CD8-positive, alpha-beta memory T cell (primary cell): ENCODE measurements around the gene MCC. TPM values are rescaled to one million over a fixed set of nuclear protein-coding genes. Genes with fewer than 3 reads are reported as not detected.

Experiments used
- CTCF ChIA-PET: fragments of 350-600 bp; sonication (Branson Sonifier 250); formaldehyde crosslinking; loops from one replicate; lab custom pipeline; 2021; ENCODE audit warnings: antibody characterized with exemption; lab: Charles Lee
- POLR2A ChIA-PET: fragments of 350-600 bp; sonication (Branson Sonifier 250); formaldehyde crosslinking; loops from one replicate; lab custom pipeline; 2021; ENCODE audit warnings: antibody characterized with exemption; lab: Charles Lee
- DNase-seq, 5 donors: peaks; one replicate each; pipeline versions ENCODE4 v3.0.0 to v3.0.0-alpha.2; 2020 to 2022; ENCODE audit warnings: mixed read lengths in 1 of 5
- H3K27ac ChIP-seq: one replicate; pipeline ENCODE4 v1.7.0; 2013; ENCODE audit warnings: low read depth, mild to moderate bottlenecking, low read length, moderate library complexity
- H3K27me3 ChIP-seq: 2 replicates; pipeline ENCODE4 v1.7.0; 2013; ENCODE audit warnings: low read length, mild to moderate bottlenecking; ENCODE audit not compliant: insufficient read depth, poor library complexity, severe bottlenecking
- H3K36me3 ChIP-seq: 2 replicates; pipeline ENCODE4 v1.7.0; 2013; ENCODE audit warnings: mild to moderate bottlenecking, low read length, moderate library complexity; ENCODE audit not compliant: insufficient read depth
- H3K4me1 ChIP-seq: 2 replicates; pipeline ENCODE4 v1.7.0; 2013; ENCODE audit warnings: mild to moderate bottlenecking, low read length, moderate library complexity; ENCODE audit not compliant: insufficient read depth
- H3K4me3 ChIP-seq: 2 replicates; pipeline ENCODE4 v1.7.0; 2013; ENCODE audit warnings: mild to moderate bottlenecking, low read length
- H3K9me3 ChIP-seq: 2 replicates; pipeline ENCODE4 v1.7.0; 2013; ENCODE audit warnings: mild to moderate bottlenecking, low read length
- H3K27ac Mint-ChIP-seq, 8 donors: one replicate each; pipeline ENCODE4 v1.8.0; 2020 to 2021; ENCODE audit warnings: mixed read lengths in 8 of 8, mild to moderate bottlenecking in 6 of 8, inconsistent platforms in 3 of 8, moderate library complexity in 3 of 8
- H3K27me3 Mint-ChIP-seq, 2 donors: one replicate each; pipeline ENCODE4 v1.8.0; 2020 to 2021; ENCODE audit warnings: mixed read lengths in 2 of 2, mild to moderate bottlenecking in 1 of 2, moderate library complexity in 1 of 2
- H3K36me3 Mint-ChIP-seq, 3 donors: one replicate each; pipeline ENCODE4 v1.8.0; 2020 to 2021; ENCODE audit warnings: mixed read lengths in 3 of 3, inconsistent platforms in 1 of 3, mild to moderate bottlenecking in 1 of 3
- H3K4me1 Mint-ChIP-seq, 3 donors: one replicate each; pipeline ENCODE4 v1.8.0; 2020 to 2021; ENCODE audit warnings: mixed read lengths in 3 of 3, inconsistent platforms in 1 of 3, mild to moderate bottlenecking in 1 of 3
- H3K4me3 Mint-ChIP-seq, 7 donors: one replicate each; pipeline ENCODE4 v1.8.0; 2020 to 2021; ENCODE audit warnings: mixed read lengths in 7 of 7, mild to moderate bottlenecking in 6 of 7, moderate library complexity in 4 of 7, inconsistent platforms in 2 of 7
- H3K9me3 Mint-ChIP-seq, 5 donors: one replicate each; pipeline ENCODE4 v1.8.0; 2020 to 2022; ENCODE audit warnings: mixed read lengths in 5 of 5, mild to moderate bottlenecking in 3 of 5, moderate library complexity in 2 of 5, inconsistent platforms in 1 of 5
- polyA plus RNA-seq: library from polyadenylated mRNA; unstranded; fragments of 300-500 nt; fragmentation: Illumina TruSeq; gene quantifications from one replicate; pipeline ENCODE4 v1.2.3, GENCODE V29; 2021
- total RNA-seq, 2 experiments: library from RNA; stranded (reverse); gene quantifications; one replicate each; pipeline ENCODE4 v1.2.3, GENCODE V29; 2021

MCC gene
- total and polyA plus RNA-seq, 3 experiments from 2014 or later = 4.2 to 5.4 (median 4.9) TPM

DNA sequence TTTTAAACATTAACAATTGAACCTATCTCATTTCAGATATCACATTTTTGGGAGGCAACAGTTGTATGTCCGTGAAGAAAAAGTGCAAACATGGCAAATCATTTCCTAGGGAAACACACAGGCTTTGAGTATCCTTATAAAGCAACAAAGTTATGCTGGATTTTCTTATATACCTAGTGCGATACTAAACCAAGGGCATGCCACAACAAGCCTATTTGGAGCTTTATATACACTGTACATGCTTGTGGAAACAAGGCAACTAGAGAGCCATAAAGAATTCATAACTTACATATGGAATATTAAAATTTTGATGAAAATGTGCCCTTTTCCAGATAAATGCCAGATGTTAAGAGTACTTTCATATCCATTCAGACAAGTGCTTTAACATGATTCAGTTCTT, 320.3 kb downstream of the MCC start:
- no peak for DNase-seq
- Mint-ChIP-seq H3K36me3 (peaks cover 0 to 2% (median 0%) of the 10 kb centered on the region in 3 donors), H3K27me3 (peaks cover 0 to 4% of the 10 kb centered on the region in 2 donors), H3K27ac (no peak overlapping the region), H3K4me1 (peaks cover 3 to 10% (median 6%) of the 10 kb centered on the region in 3 donors), H3K4me3 (no peak overlapping the region), H3K9me3 (no peaks in the 10 kb centered on the region)
- Histone ChIP-seq H3K27ac (no peak overlapping the region), H3K36me3 (no peaks in the 10 kb centered on the region), H3K4me1 (no peaks in the 10 kb centered on the region), H3K9me3 (no peaks in the 10 kb centered on the region), H3K4me3 (no peak overlapping the region), H3K27me3 (peaks cover 4% of the 10 kb centered on the region)
- POLR2A ChIA-PET = no interaction called here
- CTCF ChIA-PET = no interaction called here

DNA sequence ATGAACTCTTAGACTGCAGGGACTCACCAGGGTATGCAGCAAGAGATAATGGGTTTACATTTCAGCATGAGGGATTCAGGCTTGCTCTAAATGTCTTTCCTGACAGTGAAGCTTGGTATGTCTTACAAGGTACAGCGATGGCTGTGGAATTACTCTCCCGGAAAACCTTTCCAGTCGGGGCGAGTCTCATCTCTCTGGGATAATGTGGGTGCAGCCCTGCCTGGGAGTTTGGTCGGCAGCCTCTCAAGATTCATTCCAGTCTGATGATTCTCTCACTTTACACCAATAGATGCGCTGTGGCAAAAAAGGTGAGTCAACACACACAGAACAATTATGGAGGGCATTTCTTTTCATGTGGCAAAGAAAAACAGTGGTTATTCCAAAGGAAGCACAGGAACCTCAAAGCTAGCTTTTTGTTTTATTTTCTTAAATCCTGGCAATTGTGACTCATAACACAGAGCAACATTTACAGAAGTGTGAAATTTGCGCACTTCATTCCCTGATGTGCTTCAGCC, 321.3 kb downstream of the MCC start:
- H3K27ac Mint-ChIP-seq = no peak overlapping the region
- CTCF ChIA-PET = no interaction called here

DNA sequence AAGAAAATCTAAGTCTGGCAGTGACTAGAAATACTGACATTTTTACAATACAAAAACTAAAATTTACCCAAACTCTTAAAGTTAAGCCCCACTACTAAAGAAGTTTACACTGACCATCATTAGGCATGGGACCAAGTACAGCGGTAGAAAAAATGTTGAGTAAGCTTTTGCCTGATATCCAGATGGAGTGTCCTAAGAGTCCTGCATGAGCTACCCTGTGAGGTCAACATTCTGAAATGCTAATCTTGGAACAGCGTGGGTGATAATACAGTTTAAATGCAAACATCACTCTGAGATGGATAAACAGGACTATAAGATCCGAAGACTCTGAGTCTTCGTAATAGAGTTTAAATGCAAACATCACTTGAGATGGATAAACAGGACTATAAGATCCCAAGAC, 322.0 kb downstream of the MCC start:
- Histone ChIP-seq H3K36me3 (no peaks in the 10 kb centered on the region), H3K4me3 (no peak overlapping the region), H3K4me1 (no peaks in the 10 kb centered on the region), H3K27me3 (peaks cover 4% of the 10 kb centered on the region), H3K9me3 (no peaks in the 10 kb centered on the region), H3K27ac (no peak overlapping the region)
- no peak for DNase-seq
- Mint-ChIP-seq H3K9me3 (no peaks in the 10 kb centered on the region), H3K4me1 (peaks cover 9 to 17% (median 12%) of the 10 kb centered on the region in 3 donors), H3K4me3 (no peak overlapping the region), H3K36me3 (peaks cover 0 to 2% (median 0%) of the 10 kb centered on the region in 3 donors), H3K27me3 (peaks cover 0 to 4% of the 10 kb centered on the region in 2 donors), H3K27ac (no peak overlapping the region)
- POLR2A ChIA-PET = no interaction called here
- CTCF ChIA-PET = no interaction called here

More for the DNA sequence above, 321.3 kb downstream of the MCC start:
- Histone ChIP-seq H3K4me1 (no peaks in the 10 kb centered on the region), H3K36me3 (no peaks in the 10 kb centered on the region), H3K27ac (no peak overlapping the region), H3K9me3 (no peaks in the 10 kb centered on the region), H3K4me3 (no peak overlapping the region), H3K27me3 (peaks cover 4% of the 10 kb centered on the region)
- DNase-seq = no peak
- no peaks in the 10 kb centered on the region for H3K9me3 Mint-ChIP-seq
- H3K27me3 Mint-ChIP-seq = peaks cover 0 to 4% of the 10 kb centered on the region in 2 donors
- no peak overlapping the region for H3K4me3 Mint-ChIP-seq
- H3K4me1 Mint-ChIP-seq = peaks cover 9 to 17% (median 12%) of the 10 kb centered on the region in 3 donors
- POLR2A ChIA-PET = no interaction called here
- peaks cover 0 to 2% (median 0%) of the 10 kb centered on the region in 3 donors for H3K36me3 Mint-ChIP-seq

DNA sequence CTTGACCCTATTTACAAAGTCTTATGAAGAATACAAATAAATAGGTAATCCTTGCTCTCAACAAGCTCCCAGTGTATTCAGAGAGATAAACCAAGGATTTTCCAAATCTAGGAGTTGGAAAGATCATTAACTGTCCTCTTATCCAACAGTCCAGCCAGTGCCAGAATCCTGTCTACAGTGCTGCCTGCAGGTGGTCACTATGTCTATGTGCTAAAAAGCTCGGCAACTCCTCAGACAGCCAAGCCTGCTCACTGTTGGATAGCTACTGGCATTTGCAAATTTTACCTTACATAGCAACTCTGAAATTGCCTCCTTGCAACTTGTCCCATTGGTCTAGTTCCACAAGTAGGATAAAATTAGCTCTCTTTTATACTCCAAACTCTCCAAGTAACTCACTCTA, 324.2 kb downstream of the MCC start:
- H3K36me3 Mint-ChIP-seq = peaks cover 0 to 2% (median 0%) of the 10 kb centered on the region in 3 donors
- H3K4me1 Mint-ChIP-seq = peaks cover 9 to 17% (median 12%) of the 10 kb centered on the region in 3 donors
- no peak overlapping the region for H3K27ac Mint-ChIP-seq
- no peak overlapping the region for H3K27ac ChIP-seq
- peaks cover 0 to 2% of the 10 kb centered on the region in 2 donors for H3K27me3 Mint-ChIP-seq
- no peak for DNase-seq
- H3K4me3 Mint-ChIP-seq = no peak overlapping the region
- no peaks in the 10 kb centered on the region for H3K9me3 Mint-ChIP-seq
- H3K36me3 ChIP-seq = no peaks in the 10 kb centered on the region
- ChIA-PET POLR2A (no interaction called here), CTCF (interaction anchor here (1.1 kb wide), 1 partner anchor 9 kb away, joined by 3 read pairs; no protein-coding TSS in a partner anchor)
- no peak overlapping the region for H3K4me3 ChIP-seq
- no peaks in the 10 kb centered on the region for H3K4me1 ChIP-seq
- no peaks in the 10 kb centered on the region for H3K9me3 ChIP-seq
- H3K27me3 ChIP-seq = peaks cover 4% of the 10 kb centered on the region

DNA sequence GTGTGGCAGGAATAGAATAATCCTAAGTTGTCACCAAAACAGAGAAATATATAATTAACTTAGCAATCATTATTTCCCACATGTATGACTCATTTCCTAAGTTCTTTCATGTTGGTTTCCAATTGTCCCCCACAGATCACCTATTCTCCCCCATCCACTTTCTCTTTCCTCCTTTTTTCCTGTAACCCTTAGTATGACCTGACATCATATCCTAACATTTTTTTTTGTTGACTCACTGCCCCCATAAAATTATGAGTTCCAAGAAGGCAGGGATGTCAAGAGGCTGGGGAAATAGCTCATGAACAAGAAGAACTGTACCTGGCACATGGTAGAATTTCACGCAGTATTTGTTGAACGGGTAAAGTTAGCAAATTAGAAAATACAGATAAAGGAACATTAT, 324.9 kb downstream of the MCC start:
- no peak overlapping the region for H3K4me3 Mint-ChIP-seq
- no peak for DNase-seq
- H3K27ac Mint-ChIP-seq = no peak overlapping the region
- H3K36me3 ChIP-seq = no peaks in the 10 kb centered on the region
- POLR2A ChIA-PET = no interaction called here
- CTCF ChIA-PET = interaction anchor here (1.1 kb wide), 1 partner anchor 10 kb away, joined by 3 read pairs; no protein-coding TSS in a partner anchor
- H3K4me1 ChIP-seq = no peaks in the 10 kb centered on the region
- no peaks in the 10 kb centered on the region for H3K9me3 Mint-ChIP-seq
- H3K36me3 Mint-ChIP-seq = peaks cover 0 to 2% (median 0%) of the 10 kb centered on the region in 3 donors
- H3K9me3 ChIP-seq = no peaks in the 10 kb centered on the region
- no peaks in the 10 kb centered on the region for H3K27me3 Mint-ChIP-seq
- H3K4me1 Mint-ChIP-seq = peaks cover 9 to 17% (median 12%) of the 10 kb centered on the region in 3 donors
- H3K27ac ChIP-seq = no peak overlapping the region
- H3K4me3 ChIP-seq = no peak overlapping the region
- H3K27me3 ChIP-seq = no peaks in the 10 kb centered on the region

DNA sequence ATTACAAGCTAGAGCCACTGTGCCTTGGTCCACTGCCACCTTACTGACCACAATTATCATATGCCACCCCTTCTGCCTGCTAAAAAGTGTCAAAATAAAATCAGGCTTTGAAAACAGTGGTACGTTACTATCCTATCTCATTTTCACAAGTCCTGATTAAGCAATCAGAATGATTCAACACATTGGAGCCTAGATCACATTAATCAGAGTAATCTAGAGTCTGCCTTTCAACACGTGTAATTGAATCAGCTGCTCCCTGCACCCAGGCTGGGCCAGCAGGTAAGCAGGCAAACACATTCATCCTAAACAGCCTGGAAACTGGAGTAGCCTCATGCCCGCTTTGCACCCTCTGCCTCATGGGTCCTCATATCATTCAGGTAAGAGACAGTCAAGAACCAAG, 325.5 kb downstream of the MCC start:
- Histone ChIP-seq H3K27me3 (no peaks in the 10 kb centered on the region), H3K27ac (no peak overlapping the region), H3K36me3 (no peaks in the 10 kb centered on the region), H3K4me3 (no peak overlapping the region), H3K4me1 (no peaks in the 10 kb centered on the region), H3K9me3 (no peaks in the 10 kb centered on the region)
- DNase-seq = no peak
- CTCF ChIA-PET = no interaction called here
- Mint-ChIP-seq H3K27me3 (no peaks in the 10 kb centered on the region), H3K9me3 (no peaks in the 10 kb centered on the region), H3K27ac (peak overlapping the region in 4 of 8 donors; percentile 13 to 45 (median 22)), H3K4me1 (peaks cover 9 to 17% (median 12%) of the 10 kb centered on the region in 3 donors), H3K36me3 (peaks cover 0 to under 1% (median 0%) of the 10 kb centered on the region in 3 donors), H3K4me3 (peak overlapping the region in 1 of 7 donors; percentile 24)
- POLR2A ChIA-PET = no interaction called here

DNA sequence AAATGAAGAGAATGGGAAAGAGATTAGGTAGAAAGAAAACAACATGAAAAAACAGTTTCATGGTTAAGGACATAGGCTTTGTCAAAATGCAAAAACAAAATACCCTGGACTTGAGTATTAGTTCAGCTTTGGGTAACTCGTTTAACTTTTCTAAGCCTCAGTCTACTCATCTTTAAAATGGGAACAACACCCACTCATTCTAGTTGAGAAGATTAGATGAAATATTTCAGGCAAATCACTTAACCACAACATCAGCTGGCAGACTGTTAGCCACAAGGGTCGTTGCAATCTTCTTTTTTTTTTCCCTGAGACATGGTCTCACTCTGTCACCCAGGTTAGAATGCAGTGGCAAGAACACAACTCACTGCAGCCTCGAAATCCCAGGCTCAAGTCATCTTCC, 326.0 kb downstream of the MCC start:
- CTCF ChIA-PET = no interaction called here
- Histone ChIP-seq H3K27me3 (no peaks in the 10 kb centered on the region), H3K4me3 (no peak overlapping the region), H3K36me3 (no peaks in the 10 kb centered on the region), H3K9me3 (no peaks in the 10 kb centered on the region), H3K27ac (no peak overlapping the region), H3K4me1 (no peaks in the 10 kb centered on the region)
- Mint-ChIP-seq H3K4me3 (no peak overlapping the region), H3K27ac (peak overlapping the region in 2 of 8 donors; percentile 13 to 16), H3K36me3 (no peaks in the 10 kb centered on the region), H3K27me3 (no peaks in the 10 kb centered on the region), H3K4me1 (peaks cover 9 to 17% (median 12%) of the 10 kb centered on the region in 3 donors), H3K9me3 (no peaks in the 10 kb centered on the region)
- POLR2A ChIA-PET = no interaction called here
- DNase-seq = no peak

DNA sequence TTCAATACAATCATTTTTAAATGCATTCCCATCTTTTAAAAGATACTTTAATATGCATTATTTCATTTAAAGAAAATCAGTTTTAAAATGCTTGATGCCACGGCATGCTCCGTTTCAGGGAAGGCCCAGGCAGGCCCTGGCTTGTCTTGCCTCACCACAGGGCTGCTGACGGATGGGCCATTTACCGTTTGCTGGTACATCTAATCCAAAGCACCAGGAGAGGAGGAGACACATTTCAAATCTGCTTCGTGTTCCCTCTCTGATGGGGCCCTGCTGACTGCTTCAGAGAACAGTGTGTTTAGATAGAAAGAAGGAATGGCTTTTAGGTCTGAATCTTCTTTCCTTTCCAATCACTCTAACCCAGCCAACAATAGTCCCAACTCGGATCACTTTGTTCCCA, 326.4 kb downstream of the MCC start:
- ChIA-PET POLR2A (no interaction called here), CTCF (no interaction called here)
- Histone ChIP-seq H3K4me3 (no peak overlapping the region), H3K27ac (no peak overlapping the region), H3K9me3 (no peaks in the 10 kb centered on the region), H3K36me3 (no peaks in the 10 kb centered on the region), H3K4me1 (no peaks in the 10 kb centered on the region), H3K27me3 (no peaks in the 10 kb centered on the region)
- Mint-ChIP-seq H3K9me3 (no peaks in the 10 kb centered on the region), H3K27me3 (no peaks in the 10 kb centered on the region), H3K4me1 (peaks cover 9 to 17% (median 12%) of the 10 kb centered on the region in 3 donors), H3K4me3 (no peak overlapping the region), H3K36me3 (no peaks in the 10 kb centered on the region), H3K27ac (no peak overlapping the region)
- DNase-seq = no peak
